H1 (cell line): ENCODE measurements around the gene TCEA2. TPM values are rescaled to one million over a fixed set of nuclear protein-coding genes. Genes with fewer than 3 reads are reported as not detected.

ENCODE experiments used
- ASH2L ChIP-seq: fragments of 200-600, 300-600 bp; sonication (generic); IDR thresholded peaks from one replicate; pipeline ENCODE4 v1.7.1; 2017; ENCODE audit warnings: low read length
- GABPA ChIP-seq: IDR thresholded peaks from 2 replicates; pipeline ENCODE4 v1.6.1; 2011; ENCODE audit warnings: mild to moderate bottlenecking, low read length, moderate library complexity, borderline replicate concordance; ENCODE audit not compliant: insufficient read depth
- KDM4A ChIP-seq: IDR thresholded peaks from one replicate; pipeline ENCODE4 v1.7.1; 2012; ENCODE audit warnings: low read depth, mild to moderate bottlenecking, moderate library complexity, low read length, inconsistent platforms; ENCODE audit not compliant: severe bottlenecking
- MAX ChIP-seq: IDR thresholded peaks from 2 replicates; pipeline ENCODE4 v1.6.1; 2012; ENCODE audit warnings: inconsistent platforms
- NANOG ChIP-seq: IDR thresholded peaks from 2 replicates; pipeline ENCODE4 v1.6.1; 2011; ENCODE audit warnings: low read length, low read depth, mild to moderate bottlenecking, inconsistent platforms; ENCODE audit not compliant: insufficient read depth, poor library complexity, severe bottlenecking
- RXRA ChIP-seq: IDR thresholded peaks from 2 replicates; pipeline ENCODE4 v1.6.1; 2011; ENCODE audit warnings: low read depth, mild to moderate bottlenecking, low read length, moderate library complexity; ENCODE audit not compliant: insufficient read depth
- SP2 ChIP-seq: IDR thresholded peaks from 2 replicates; pipeline ENCODE4 v1.6.1; 2012; ENCODE audit warnings: mild to moderate bottlenecking, low read length, inconsistent platforms
- SP4 ChIP-seq: IDR thresholded peaks from 2 replicates; pipeline ENCODE4 v1.6.1; 2012; ENCODE audit warnings: low read length, inconsistent platforms
- TAF1 ChIP-seq: IDR thresholded peaks from 2 replicates; pipeline ENCODE4 v1.6.1; 2011; ENCODE audit warnings: mild to moderate bottlenecking, low read depth, low read length
- polyA plus RNA-seq, 7 experiments: library from polyadenylated mRNA; depleted of rRNA in 3 of 7; stranded (reverse) in 5 of 7; unstranded in 2 of 7; fragments of >200 nt in 5 of 7; fragments of 200-250 nt in 2 of 7; gene quantifications; 1 replicate in 5 of 7; 2 replicates in 1 of 7; 4 replicates in 1 of 7; pipeline versions ENCODE4 v1.2.1 to v1.2.3, GENCODE V29; 2011 to 2013; ENCODE audit warnings: missing spikeins in 2 of 7, mixed read lengths in 2 of 7
- total RNA-seq: library from RNA; stranded (reverse); fragmentation: NEBNext Ultra II Directional; extraction: Animal tissue kit (Norgen Biotek cat#: 25700); gene quantifications from 2 replicates; pipeline ENCODE4 v1.2.1, GENCODE V29; 2021
- TF ChIP-seq, protein P1 (sequence below): IDR thresholded peaks from 2 replicates; pipeline ENCODE4 v1.6.1; 2011; ENCODE audit warnings: low read depth, mild to moderate bottlenecking, low read length; ENCODE audit not compliant: insufficient read depth
- TF ChIP-seq, protein P2 (sequence below), 3 experiments: IDR thresholded peaks; 1 replicate in 2 of 3; 2 replicates in 1 of 3; pipeline versions ENCODE4 v1.5.1 to v1.6.1; 2011; ENCODE audit warnings: low read length in 3 of 3, mild to moderate bottlenecking in 3 of 3, inconsistent platforms in 2 of 3, low read depth in 1 of 3, moderate library complexity in 1 of 3; ENCODE audit not compliant: insufficient read depth in 1 of 3; ENCODE audit errors: control extremely low read depth in 1 of 3

TCEA2 gene
- total and polyA plus RNA-seq, 2 of the 8 experiments (the other 6 are each of a cell fraction or from before 2014, with no cell fraction given), result 41.4 to 42.3 TPM

- peak; percentile 37 for TF ChIP-seq ASH2L
- TF ChIP-seq KDM4A, result no peak
- peak; percentile 92 for TF ChIP-seq MAX
- no peak for TF ChIP-seq TAF1
- TF ChIP-seq, protein P1, sequence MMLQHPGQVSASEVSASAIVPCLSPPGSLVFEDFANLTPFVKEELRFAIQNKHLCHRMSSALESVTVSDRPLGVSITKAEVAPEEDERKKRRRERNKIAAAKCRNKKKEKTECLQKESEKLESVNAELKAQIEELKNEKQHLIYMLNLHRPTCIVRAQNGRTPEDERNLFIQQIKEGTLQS, result no peak
- TF ChIP-seq, protein P2, sequence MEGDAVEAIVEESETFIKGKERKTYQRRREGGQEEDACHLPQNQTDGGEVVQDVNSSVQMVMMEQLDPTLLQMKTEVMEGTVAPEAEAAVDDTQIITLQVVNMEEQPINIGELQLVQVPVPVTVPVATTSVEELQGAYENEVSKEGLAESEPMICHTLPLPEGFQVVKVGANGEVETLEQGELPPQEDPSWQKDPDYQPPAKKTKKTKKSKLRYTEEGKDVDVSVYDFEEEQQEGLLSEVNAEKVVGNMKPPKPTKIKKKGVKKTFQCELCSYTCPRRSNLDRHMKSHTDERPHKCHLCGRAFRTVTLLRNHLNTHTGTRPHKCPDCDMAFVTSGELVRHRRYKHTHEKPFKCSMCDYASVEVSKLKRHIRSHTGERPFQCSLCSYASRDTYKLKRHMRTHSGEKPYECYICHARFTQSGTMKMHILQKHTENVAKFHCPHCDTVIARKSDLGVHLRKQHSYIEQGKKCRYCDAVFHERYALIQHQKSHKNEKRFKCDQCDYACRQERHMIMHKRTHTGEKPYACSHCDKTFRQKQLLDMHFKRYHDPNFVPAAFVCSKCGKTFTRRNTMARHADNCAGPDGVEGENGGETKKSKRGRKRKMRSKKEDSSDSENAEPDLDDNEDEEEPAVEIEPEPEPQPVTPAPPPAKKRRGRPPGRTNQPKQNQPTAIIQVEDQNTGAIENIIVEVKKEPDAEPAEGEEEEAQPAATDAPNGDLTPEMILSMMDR (IDR thresholded peaks at IDR 0.05; ENCODE audit: control extremely low read depth in 1 of 3, insufficient read depth in 1 of 3, low read depth in 1 of 3, low read length in 3 of 3), result no peak; a peak in 1 of 4 replicates
- TF ChIP-seq SP4, result no peak
- TF ChIP-seq SP2, result no peak
- TF ChIP-seq RXRA, result no peak
- peak; percentile 75; the same call in 1 of the 2 replicates for TF ChIP-seq GABPA
- TF ChIP-seq NANOG, result no peak
Measured at GRCh38 chr20:64047968-64048401, 15.0 kb upstream of the TCEA2 start (continued).
